ENCODE results near the gene PPEF2.

The PPEF2 gene

GRCh38 chr4:75898536-75898935, 3.7 kb downstream of the PPEF2 start:
- no peak for DNase-seq (ENCODE audit: low read depth in 2 of 2)

GRCh38 chr4:75895744-75896314, 6.4 kb downstream of the PPEF2 start:
- no peak for DNase-seq (ENCODE audit: low read depth in 2 of 2)

- DNase-seq (ENCODE audit: low read depth in 2 of 2): no peak
Measured at GRCh38 chr4:75892508-75892907, 9.7 kb downstream of the PPEF2 start.

- DNase-seq (ENCODE audit: low read depth in 2 of 2): no peak
Measured at GRCh38 chr4:75891611-75892010, 10.6 kb downstream of the PPEF2 start.

GRCh38 chr4:75889537-75890199, 12.6 kb downstream of the PPEF2 start:
- no peak for DNase-seq (ENCODE audit: low read depth in 2 of 2)

GRCh38 chr4:75886104-75886503, 16.1 kb downstream of the PPEF2 start:
- DNase-seq (ENCODE audit: low read depth in 2 of 2): no peak

GRCh38 chr4:75881476-75881875, 20.8 kb downstream of the PPEF2 start:
- no peak for DNase-seq (ENCODE audit: low read depth in 2 of 2)

GRCh38 chr4:75880278-75880677, 22.0 kb downstream of the PPEF2 start:
- DNase-seq (ENCODE audit: low read depth in 2 of 2): no peak

- no peak for DNase-seq (ENCODE audit: low read depth in 2 of 2)
Measured at GRCh38 chr4:75878246-75878756, 24.0 kb downstream of the PPEF2 start.

GRCh38 chr4:75876218-75876617, 26.0 kb downstream of the PPEF2 start:
- DNase-seq (ENCODE audit: low read depth in 2 of 2): no peak

GRCh38 chr4:75869100-75869499, 33.2 kb downstream of the PPEF2 start:
- no peak for DNase-seq (ENCODE audit: low read depth in 2 of 2)

- no peak for DNase-seq (ENCODE audit: low read depth in 2 of 2)
Measured at GRCh38 chr4:75867130-75867529, 35.1 kb downstream of the PPEF2 start.

- DNase-seq (ENCODE audit: low read depth in 2 of 2): no peak
Measured at GRCh38 chr4:75860606-75861005, 41.6 kb downstream of the PPEF2 start.

- no peak for DNase-seq (ENCODE audit: low read depth in 2 of 2)
Measured at GRCh38 chr4:75858721-75859120, 43.5 kb downstream of the PPEF2 start.

GRCh38 chr4:75849461-75849860, 52.8 kb downstream of the PPEF2 start:
- no peak for DNase-seq (ENCODE audit: low read depth in 2 of 2)

GRCh38 chr4:75848891-75849290, 53.4 kb downstream of the PPEF2 start:
- peak; percentile 39 to 57 for DNase-seq (ENCODE audit: low read depth in 2 of 2)

- DNase-seq (ENCODE audit: low read depth in 2 of 2): peak; percentile 75 to 76
Measured at GRCh38 chr4:75848171-75848760, 54.0 kb downstream of the PPEF2 start.

GRCh38 chr4:75845992-75846391, 56.3 kb downstream of the PPEF2 start:
- no peak for DNase-seq (ENCODE audit: low read depth in 2 of 2)

GRCh38 chr4:75844151-75844662, 58.0 kb downstream of the PPEF2 start:
- DNase-seq (ENCODE audit: low read depth in 2 of 2): peak; percentile 74 to 79

- DNase-seq (ENCODE audit: low read depth in 2 of 2): no peak
Measured at GRCh38 chr4:75843596-75843995, 58.7 kb downstream of the PPEF2 start.

GRCh38 chr4:75841641-75842520, 60.4 kb downstream of the PPEF2 start:
- DNase-seq (ENCODE audit: low read depth in 2 of 2): no peak

- no peak for DNase-seq (ENCODE audit: low read depth in 2 of 2)
Measured at GRCh38 chr4:75834772-75835154, 67.5 kb downstream of the PPEF2 start.
